Keratinocyte (primary cell): ENCODE measurements around the gene SLC22A1.

Source experiments
- CTCF ChIP-seq, 3 experiments: IDR thresholded peaks in 1 of 3; conservative IDR thresholded peaks in 1 of 3; optimal IDR thresholded peaks in 1 of 3; 2 replicates in 2 of 3; 3 replicates in 1 of 3; pipeline versions ENCODE3 to v1.5.1; 2011; ENCODE audit warnings: low read length in 3 of 3, mild to moderate bottlenecking in 3 of 3, moderate library complexity in 2 of 3, control low read depth in 1 of 3, inconsistent platforms in 1 of 3; ENCODE audit not compliant: insufficient read depth in 2 of 3; ENCODE audit errors: extremely low read depth in 1 of 3
- EZH2 ChIP-seq: IDR thresholded peaks from one replicate; pipeline ENCODE4 v1.6.1; 2012; ENCODE audit warnings: inconsistent platforms, mild to moderate bottlenecking, low read length, moderate library complexity

GRCh38 chr6:160190081-160190480 is 68.5 kb downstream of the SLC22A1 start:
- TF ChIP-seq CTCF (optimal IDR thresholded peaks at IDR 0.05 in 1 of 3, IDR thresholded peaks at IDR 0.05 in 1 of 3, conservative IDR thresholded peaks at IDR 0.05 in 1 of 3; ENCODE audit: extremely low read depth in 1 of 3, insufficient read depth in 2 of 3, low read length in 3 of 3) (no peak), EZH2 (no peak)
